Measurements from ENCODE around the gene DENND2A.
"Not testable (repeated sequence)": the region's sequence is repeated elsewhere in the genome, so short reads cannot be mapped to it uniquely, and the experiment has no call there.

DENND2A gene

DNA sequence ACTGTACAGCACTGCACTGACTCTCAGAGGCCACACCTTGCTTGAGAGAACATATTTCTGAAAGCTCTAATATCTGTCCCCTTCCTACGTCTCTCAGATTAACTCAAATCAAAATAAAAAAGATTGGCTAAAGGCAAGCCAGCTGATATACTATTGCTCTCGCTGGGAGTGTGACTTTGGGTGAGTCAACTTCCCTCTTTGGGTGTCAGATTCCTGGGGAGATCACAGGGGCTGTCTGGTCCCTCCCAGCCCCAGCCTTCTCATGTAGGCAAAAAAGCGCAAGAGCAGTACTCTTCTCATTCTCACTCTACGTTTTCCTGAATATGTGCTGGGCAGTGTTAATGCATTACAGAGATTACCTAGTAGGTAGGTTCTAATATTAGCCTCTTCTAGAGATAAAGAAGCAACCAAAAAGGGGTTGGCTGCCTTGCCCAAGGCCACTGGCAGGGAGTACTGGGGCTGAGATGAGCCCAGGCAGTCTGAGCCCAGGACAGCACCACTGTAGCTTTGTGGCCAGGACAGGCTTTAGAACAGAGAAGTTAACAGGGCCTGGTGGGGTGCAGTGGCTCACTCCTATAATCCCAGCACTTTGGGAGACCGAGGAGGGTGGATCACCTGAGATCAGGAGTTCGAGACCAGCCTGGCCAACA, 9.1 kb upstream of the DENND2A start:
- no peak overlapping the region for H3K27ac Mint-ChIP-seq
- no peaks in the 10 kb centered on the region for H3K9me3 Mint-ChIP-seq
- H3K36me3 Mint-ChIP-seq (ENCODE audit: low read depth): no peaks in the 10 kb centered on the region
- H3K27me3 Mint-ChIP-seq: peaks cover 39% of the 10 kb centered on the region
- H3K4me1 Mint-ChIP-seq (ENCODE audit: low read depth): peaks cover 34% of the 10 kb centered on the region
- H3K4me3 Mint-ChIP-seq: no peak overlapping the region
- intact Hi-C loops (cut with micrococcal nuclease): loop anchor here (5.0 kb wide), 1 partner anchor 172 kb away; the partner anchor contains the start of gene MKRN1

DNA sequence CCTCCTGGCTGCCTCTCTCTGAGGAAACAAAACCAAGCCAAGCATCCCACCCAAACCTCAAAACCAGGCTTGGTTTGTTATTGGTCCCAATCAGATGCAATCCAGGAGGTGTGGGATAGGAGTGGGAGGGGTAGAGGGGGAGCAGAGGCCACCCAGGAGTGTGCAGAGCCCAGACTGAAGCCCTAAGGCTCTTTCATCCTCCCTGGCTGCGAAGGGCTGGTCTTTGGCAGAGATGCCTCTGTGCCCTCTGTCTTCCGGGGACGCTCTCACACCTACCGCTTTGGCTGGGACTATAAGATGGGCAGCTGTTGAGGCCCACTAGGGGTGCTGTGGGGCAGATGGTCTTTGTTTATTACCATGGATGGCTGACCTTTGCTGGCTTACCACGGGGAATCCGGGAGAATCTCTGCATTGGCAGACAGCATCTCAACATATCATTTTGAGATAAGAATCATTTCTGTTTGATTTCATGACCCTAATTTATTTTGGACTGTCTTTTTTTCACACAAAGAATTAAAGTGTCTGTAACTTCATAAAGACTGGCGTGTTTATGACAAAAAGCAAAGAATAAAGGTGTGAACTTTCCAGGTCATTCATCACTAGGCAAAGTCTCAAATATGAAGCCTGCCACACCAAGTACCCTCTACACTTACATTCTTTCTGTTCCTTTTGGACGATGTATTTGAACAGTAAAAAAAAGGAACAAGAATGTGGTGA, 6.5 kb upstream of the DENND2A start:
- H3K27me3 Mint-ChIP-seq: peaks cover 54% of the 10 kb centered on the region
- no peak overlapping the region for H3K27ac Mint-ChIP-seq
- intact Hi-C loops (cut with micrococcal nuclease): no loop called here
- H3K36me3 Mint-ChIP-seq (ENCODE audit: low read depth): no peaks in the 10 kb centered on the region
- H3K4me1 Mint-ChIP-seq (ENCODE audit: low read depth): peaks cover 25% of the 10 kb centered on the region
- no peak overlapping the region for H3K4me3 Mint-ChIP-seq
- H3K9me3 Mint-ChIP-seq: no peaks in the 10 kb centered on the region

DNA sequence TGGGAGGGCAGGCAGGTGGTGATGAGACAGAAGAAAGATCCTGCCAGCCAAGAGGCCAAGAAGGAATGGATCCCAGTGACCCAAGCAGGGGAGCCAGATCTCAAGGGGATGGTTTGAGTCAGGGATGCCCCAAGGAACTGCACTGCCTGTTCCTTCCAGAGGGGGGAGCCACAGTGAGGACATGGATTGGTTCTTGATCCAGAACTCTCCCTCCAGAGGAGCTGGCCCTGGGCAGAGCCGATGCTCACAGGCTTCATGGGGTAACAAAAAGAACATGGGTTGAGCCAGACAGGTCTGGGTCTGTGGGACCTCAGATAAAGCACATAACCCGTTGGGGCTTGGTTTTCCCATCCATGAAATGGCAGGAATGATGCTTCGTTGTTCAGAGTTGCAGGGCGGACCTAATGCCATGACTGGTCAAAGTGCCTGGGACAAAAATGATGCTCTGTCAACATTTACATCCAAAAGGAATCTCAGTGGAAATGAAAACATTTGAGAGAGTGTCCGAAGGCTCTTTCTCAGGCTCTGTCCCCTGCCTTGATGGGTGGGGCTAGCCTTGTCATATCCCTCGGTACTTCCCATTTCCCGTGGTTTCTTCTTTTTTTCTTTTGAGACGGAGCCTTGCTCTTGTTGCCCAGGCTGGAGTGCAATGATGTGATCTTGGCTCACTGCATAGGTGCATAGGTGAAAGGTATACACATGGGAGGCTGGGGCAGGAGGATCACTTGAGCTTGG, 4.7 kb upstream of the DENND2A start:
- no peaks in the 10 kb centered on the region for H3K36me3 Mint-ChIP-seq (ENCODE audit: low read depth)
- H3K9me3 Mint-ChIP-seq: no peaks in the 10 kb centered on the region
- H3K4me1 Mint-ChIP-seq (ENCODE audit: low read depth): peaks cover 37% of the 10 kb centered on the region
- no peak overlapping the region for H3K4me3 Mint-ChIP-seq
- peaks cover 58% of the 10 kb centered on the region for H3K27me3 Mint-ChIP-seq
- H3K27ac Mint-ChIP-seq: no peak overlapping the region
- intact Hi-C loops (cut with micrococcal nuclease): no loop called here

DNA sequence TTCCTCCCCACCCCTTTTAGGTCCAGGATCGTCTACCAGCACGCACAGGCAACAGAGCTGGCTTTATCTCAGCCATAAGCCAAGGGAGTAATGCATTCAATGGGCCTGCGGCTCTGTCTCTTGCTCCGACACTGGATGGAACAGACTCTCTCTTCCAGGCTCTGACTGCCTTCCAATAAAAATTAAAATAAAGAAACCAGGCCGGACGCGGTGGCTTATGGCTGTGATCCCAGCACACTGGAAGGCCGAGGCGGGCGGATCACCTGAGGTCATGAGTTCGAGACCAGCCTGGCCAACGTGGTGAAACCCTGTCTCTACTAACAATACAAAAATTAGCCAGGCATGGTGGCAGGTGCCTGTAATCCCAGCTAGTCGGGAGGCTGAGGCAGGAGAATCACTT, 4.1 kb upstream of the DENND2A start:
- H3K27ac Mint-ChIP-seq; intact Hi-C loops (cut with micrococcal nuclease); H3K9me3 Mint-ChIP-seq; H3K36me3 Mint-ChIP-seq (ENCODE audit: low read depth); H3K4me3 Mint-ChIP-seq: not testable (repeated sequence)
- Mint-ChIP-seq H3K27me3 (peaks cover 63% of the 10 kb centered on the region), H3K4me1 (ENCODE audit: low read depth) (peaks cover 41% of the 10 kb centered on the region)

DNA sequence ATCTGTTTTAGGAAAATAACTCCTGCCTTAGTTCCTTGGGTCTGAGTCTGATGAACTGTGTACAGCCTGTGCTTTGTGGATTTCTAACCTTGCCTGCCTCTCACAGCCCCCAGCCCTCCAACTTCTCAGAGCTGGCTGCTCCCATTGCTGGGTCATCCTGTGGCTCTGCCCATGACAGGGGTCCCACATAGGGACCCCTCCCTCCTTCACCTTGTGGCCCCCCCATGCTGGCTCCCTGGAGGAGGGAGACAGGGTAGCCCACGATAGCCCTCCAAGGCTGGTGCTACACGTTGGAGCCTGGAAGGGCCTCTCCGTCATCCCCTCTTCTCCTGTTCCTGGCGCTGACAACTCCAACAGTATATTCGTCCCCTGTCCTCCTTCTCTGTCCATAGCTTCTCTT, 2.8 kb upstream of the DENND2A start:
- Mint-ChIP-seq H3K27ac (no peak overlapping the region), H3K27me3 (peaks cover 76% of the 10 kb centered on the region), H3K4me1 (ENCODE audit: low read depth) (peaks cover 42% of the 10 kb centered on the region), H3K9me3 (no peaks in the 10 kb centered on the region), H3K4me3 (no peak overlapping the region), H3K36me3 (ENCODE audit: low read depth) (no peaks in the 10 kb centered on the region)
- intact Hi-C loops (cut with micrococcal nuclease): no loop called here

DNA sequence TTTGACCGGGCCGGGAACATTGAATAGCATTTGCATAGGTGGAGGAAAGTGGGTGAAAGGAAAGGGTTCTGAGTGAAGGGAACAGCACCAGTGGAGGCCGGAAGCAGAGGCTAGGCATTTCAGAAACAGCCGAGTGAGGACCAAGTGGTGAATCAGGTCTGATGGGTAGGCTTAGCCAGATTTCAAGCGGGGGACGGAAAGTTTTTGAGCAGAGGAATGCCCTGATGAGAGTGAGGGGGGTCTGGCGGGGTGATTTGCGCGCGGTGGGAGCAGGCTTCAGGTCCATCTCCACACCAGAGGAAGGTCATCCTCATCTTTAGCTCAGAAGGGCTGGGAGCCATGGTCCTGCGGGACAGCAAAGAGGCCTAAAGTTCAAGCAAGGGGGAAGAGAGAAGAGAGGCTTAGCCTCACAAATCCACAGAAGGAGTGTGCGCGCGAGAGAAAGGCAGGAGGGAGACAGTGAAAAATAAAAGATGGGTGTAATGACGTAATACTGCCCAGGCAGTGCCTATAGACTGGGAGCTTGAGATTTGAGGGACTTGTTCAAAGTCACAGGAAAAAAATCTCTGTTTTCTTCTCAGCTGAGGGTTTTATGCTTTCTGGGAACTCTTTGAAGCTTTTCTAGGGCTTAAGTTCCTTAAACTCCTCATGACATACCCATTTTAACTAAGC, 1.0 kb upstream of the DENND2A start:
- peak overlapping the region; percentile 1 for H3K27ac Mint-ChIP-seq
- peaks cover 83% of the 10 kb centered on the region for H3K27me3 Mint-ChIP-seq
- intact Hi-C loops (cut with micrococcal nuclease): no loop called here
- H3K36me3 Mint-ChIP-seq (ENCODE audit: low read depth): no peaks in the 10 kb centered on the region
- H3K4me1 Mint-ChIP-seq (ENCODE audit: low read depth): peaks cover 35% of the 10 kb centered on the region
- no peak overlapping the region for H3K4me3 Mint-ChIP-seq
- no peaks in the 10 kb centered on the region for H3K9me3 Mint-ChIP-seq

DNA sequence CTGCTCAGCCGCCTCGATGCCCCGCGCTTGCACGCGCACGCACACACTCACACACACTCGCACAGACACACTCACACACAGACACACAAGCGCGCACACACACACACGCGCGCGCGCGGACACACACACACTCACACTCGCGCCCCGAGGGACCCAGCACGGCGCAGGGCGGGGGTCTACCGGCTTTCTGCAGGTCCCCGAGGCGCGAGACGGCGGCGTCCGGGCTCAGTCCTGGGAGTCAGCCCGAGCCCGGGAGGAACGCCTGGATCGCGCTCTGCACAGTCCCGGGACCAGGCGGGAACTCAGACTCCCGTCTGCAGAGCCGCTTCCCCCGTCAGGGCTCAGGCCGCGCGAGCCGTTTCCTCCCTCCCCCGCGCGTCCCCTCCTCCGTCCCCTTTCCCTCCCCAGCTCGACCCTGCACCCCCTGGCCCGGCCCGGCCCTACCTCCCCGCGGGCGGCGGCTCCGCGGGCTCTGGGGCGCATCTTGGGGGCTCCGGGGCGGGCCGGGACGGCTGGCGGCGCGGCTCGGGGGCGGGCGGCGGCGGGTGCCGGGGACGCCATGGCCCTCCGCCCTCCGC, 464 bp downstream of the DENND2A start:
- peaks cover 26% of the 10 kb centered on the region for H3K4me1 Mint-ChIP-seq (ENCODE audit: low read depth)
- H3K27ac Mint-ChIP-seq: peak overlapping the region; percentile 3
- intact Hi-C loops (cut with micrococcal nuclease): no loop called here
- H3K27me3 Mint-ChIP-seq: peaks cover 80% of the 10 kb centered on the region
- H3K4me3 Mint-ChIP-seq: peak overlapping the region; percentile 74
- no peaks in the 10 kb centered on the region for H3K36me3 Mint-ChIP-seq (ENCODE audit: low read depth)
- no peaks in the 10 kb centered on the region for H3K9me3 Mint-ChIP-seq

DNA sequence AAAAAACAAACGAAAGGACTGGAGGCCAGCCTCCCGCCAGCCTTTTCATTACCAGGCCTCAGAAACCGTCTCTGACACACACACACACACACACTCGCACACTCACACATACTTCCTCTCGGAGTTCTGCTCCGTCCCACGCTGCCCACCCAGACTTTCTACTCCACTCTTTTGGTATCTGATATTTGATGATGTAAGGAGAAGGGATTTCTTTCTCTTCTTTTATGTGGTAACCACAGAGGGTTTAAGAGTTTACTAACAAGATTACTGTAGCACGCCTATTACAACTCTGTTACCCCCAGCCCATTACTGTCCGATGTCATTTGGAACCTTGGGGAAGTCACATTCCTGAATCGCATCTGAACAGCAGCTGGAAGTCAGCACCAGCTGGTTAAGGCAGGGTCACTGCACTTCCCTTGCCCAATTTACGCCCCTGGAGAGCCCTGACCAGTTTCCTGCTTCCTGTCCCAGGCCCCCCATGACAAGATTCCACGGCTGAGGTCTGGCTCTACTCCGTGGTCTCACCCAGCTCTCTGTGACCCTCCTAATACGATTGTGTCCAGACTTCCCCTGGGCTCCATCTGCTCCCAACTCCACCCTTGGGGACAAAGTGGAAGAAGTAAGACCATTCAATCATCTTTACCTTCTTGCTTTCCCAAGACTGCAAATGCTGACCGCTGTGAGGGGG, 1.1 kb downstream of the DENND2A start:
- intact Hi-C loops (cut with micrococcal nuclease): no loop called here
- Mint-ChIP-seq H3K36me3 (ENCODE audit: low read depth) (no peaks in the 10 kb centered on the region), H3K27ac (peak overlapping the region; percentile 3), H3K9me3 (no peaks in the 10 kb centered on the region), H3K4me3 (peak overlapping the region; percentile 74), H3K4me1 (ENCODE audit: low read depth) (peaks cover 24% of the 10 kb centered on the region), H3K27me3 (peaks cover 73% of the 10 kb centered on the region)

DNA sequence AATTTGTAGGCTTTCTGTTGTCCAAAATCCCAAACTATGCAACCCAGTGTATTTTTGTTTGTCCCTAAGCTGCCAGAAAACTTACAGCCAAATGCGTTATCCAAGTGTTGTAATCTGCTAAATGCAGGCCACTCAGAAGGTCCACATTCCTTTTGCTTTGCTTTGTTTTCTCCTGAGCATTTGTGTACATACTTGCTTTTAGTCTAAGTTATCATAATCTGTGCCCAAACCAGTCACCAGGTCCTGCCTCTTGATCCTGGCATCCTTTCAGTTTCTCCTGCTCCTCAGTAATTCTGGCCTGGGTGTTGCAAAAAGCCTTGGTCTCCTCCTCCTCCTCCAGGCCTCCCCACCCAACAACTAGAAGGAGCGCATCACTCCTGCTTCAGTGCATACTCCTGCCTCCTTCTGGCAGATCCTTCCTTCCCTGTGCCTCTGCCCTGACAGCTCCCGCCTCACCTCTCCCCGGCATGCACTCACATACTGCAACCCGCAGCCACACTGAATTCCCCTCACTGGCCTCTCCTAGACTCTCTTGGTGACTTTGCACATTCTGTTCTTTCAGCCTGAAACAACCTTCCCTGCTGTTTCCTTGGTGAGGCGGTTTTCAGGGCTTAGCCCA, 2.3 kb downstream of the DENND2A start:
- peaks cover 24% of the 10 kb centered on the region for H3K4me1 Mint-ChIP-seq (ENCODE audit: low read depth)
- H3K36me3 Mint-ChIP-seq (ENCODE audit: low read depth): no peaks in the 10 kb centered on the region
- no peak overlapping the region for H3K4me3 Mint-ChIP-seq
- intact Hi-C loops (cut with micrococcal nuclease): no loop called here
- no peak overlapping the region for H3K27ac Mint-ChIP-seq
- H3K9me3 Mint-ChIP-seq: no peaks in the 10 kb centered on the region
- H3K27me3 Mint-ChIP-seq: peaks cover 66% of the 10 kb centered on the region

DNA sequence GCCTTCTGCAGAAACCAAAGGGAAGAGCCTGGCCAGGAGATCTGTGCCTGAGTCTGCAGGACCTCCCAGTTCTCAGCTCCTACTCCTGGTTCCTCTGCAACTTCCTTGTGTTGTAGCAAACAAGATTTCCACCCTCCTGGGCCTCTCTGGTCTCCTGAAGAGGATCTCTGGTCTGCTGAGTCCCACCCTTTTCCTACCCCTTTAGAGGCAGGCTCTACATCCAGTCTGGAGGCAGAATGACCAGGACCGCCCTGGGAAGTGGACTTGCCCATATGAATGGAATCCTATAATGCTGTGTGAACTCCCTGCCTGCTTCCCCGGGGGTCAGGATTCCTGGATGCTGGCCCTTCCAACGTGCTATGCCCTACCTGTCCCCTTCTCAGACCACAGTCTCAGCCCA, 3.2 kb downstream of the DENND2A start:
- intact Hi-C loops (cut with micrococcal nuclease): no loop called here
- no peaks in the 10 kb centered on the region for H3K9me3 Mint-ChIP-seq
- no peak overlapping the region for H3K27ac Mint-ChIP-seq
- no peaks in the 10 kb centered on the region for H3K36me3 Mint-ChIP-seq (ENCODE audit: low read depth)
- peaks cover 24% of the 10 kb centered on the region for H3K4me1 Mint-ChIP-seq (ENCODE audit: low read depth)
- H3K27me3 Mint-ChIP-seq: peaks cover 61% of the 10 kb centered on the region
- H3K4me3 Mint-ChIP-seq: no peak overlapping the region

DNA sequence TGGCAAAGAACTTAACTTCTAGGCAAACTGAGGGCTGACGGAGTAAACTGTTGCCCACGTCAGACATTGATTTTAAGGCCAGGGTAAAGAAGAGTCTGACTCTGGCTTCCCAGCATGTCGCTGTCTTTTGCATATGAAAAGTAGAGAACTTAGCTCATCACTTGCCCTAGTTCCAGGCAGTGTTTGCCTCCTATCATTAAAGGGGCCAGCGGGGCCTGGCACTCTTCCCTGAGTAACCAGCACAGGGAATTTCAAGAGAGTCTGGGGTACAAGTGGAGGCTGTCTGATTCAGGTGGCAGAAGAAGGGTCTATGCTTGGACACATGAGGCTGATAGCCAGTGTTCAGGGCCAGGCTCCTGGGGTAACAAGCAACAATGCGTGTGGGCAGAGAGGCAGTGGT, 4.8 kb downstream of the DENND2A start:
- H3K27ac Mint-ChIP-seq: no peak overlapping the region
- H3K4me3 Mint-ChIP-seq: no peak overlapping the region
- no peaks in the 10 kb centered on the region for H3K36me3 Mint-ChIP-seq (ENCODE audit: low read depth)
- intact Hi-C loops (cut with micrococcal nuclease): no loop called here
- peaks cover 58% of the 10 kb centered on the region for H3K27me3 Mint-ChIP-seq
- no peaks in the 10 kb centered on the region for H3K9me3 Mint-ChIP-seq
- H3K4me1 Mint-ChIP-seq (ENCODE audit: low read depth): peaks cover 13% of the 10 kb centered on the region

DNA sequence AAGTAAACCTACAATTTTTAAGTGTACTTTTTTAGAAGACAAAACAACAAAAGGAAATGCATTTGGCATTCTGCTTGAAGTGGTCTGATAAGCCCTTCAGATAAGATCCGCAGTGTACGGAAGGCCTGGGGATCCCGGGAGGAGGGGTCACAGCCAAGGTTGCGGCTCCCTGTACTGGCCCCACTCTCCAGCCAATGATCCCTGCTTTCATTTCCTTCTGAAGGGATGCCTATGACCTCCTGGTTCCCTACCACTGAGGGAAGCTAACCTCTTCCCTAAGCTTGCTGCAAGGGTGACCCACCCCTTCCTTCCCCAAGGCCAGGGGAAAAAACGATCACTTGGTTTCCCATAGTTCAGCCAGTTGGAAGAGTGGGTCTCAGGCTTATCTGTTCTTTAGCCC, 5.3 kb downstream of the DENND2A start:
- Mint-ChIP-seq H3K9me3 (no peaks in the 10 kb centered on the region), H3K4me1 (ENCODE audit: low read depth) (peaks cover 13% of the 10 kb centered on the region), H3K4me3 (no peak overlapping the region), H3K27me3 (peaks cover 58% of the 10 kb centered on the region), H3K36me3 (ENCODE audit: low read depth) (no peaks in the 10 kb centered on the region), H3K27ac (no peak overlapping the region)
- intact Hi-C loops (cut with micrococcal nuclease): no loop called here

DNA sequence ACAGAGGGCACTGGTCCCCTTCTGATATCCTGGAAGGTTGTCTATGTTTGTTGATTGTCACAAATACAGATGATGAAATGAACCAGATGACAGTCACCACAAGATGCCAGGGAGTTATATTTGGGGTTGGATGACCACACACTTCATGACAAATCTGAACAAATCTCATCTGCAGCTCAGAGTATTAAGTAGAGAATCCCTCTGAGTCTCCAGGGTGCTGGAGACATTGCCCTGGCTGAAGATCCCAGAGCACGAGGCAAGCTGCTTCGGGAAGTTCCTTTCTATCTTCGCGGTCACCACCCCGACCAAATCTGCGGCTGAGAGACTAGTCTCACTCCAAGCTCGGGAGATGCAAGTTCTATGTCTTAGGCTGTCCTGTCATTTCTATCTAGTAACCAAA, 9.0 kb downstream of the DENND2A start:
- Mint-ChIP-seq H3K9me3 (no peaks in the 10 kb centered on the region), H3K27me3 (peaks cover 31% of the 10 kb centered on the region), H3K36me3 (ENCODE audit: low read depth) (no peaks in the 10 kb centered on the region), H3K4me3 (no peak overlapping the region), H3K27ac (no peak overlapping the region), H3K4me1 (ENCODE audit: low read depth) (no peaks in the 10 kb centered on the region)
- intact Hi-C loops (cut with micrococcal nuclease): no loop called here
